ENCODE results near the gene PLGRKT.
A peak's percentile ranks its signal among the peaks of the same experiment; 100 is the strongest.
"Not testable (repeated sequence)": the region's sequence is repeated elsewhere in the genome, so short reads cannot be mapped to it uniquely, and the experiment has no call there.

Gene PLGRKT

DNA sequence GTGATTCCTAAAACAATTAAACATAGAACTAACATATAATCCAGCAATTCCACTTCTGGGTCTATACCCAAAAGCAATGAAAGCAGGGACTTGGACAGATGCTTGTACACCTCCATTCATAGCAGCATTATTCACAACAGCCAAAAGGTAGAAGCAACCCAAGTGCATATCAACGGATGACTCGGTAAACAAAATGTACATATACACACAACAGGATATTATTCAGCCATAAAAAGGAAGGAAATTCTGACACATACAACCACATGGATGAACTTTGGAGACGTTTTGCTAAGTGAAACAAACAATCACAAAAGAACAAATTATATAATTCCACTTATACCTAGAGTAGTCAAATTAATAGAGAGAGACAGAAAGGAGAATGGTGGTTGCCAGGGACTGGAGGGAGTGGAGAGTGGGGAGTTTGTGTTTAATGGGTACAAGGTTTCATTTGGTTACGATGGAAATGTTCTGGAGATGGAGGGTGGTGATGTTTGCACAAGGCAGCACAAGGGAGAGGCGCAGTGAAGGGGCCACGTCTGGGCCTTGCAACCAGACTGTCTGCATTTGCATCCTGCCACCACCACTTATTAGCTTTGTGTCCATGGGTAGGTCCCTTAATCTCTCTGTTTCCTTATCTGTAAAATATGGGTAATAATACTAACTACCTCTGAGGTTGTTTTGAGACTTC is 61.8 kb downstream of the PLGRKT start:
- no peak for DNase-seq (ENCODE audit: low read depth)

DNA sequence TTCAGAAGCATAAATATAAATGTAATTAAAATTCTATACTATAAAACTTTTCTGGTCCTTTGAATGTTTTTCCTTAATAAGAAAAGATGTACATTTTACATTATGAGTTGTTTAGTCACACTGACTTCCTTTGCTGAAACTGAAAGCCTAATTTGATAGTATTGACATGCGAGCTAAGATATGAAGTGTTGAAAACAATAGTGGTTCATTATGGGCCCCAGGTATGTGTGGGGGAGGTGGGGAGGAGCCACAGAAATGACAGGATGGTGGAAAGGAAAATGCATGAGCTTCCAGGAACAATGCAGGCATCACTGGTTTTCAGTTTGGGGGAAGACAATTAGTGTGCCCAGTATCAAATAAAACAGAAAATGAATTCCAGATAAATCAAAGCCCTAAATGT is 62.6 kb downstream of the PLGRKT start:
- no peak for DNase-seq (ENCODE audit: low read depth)

DNA sequence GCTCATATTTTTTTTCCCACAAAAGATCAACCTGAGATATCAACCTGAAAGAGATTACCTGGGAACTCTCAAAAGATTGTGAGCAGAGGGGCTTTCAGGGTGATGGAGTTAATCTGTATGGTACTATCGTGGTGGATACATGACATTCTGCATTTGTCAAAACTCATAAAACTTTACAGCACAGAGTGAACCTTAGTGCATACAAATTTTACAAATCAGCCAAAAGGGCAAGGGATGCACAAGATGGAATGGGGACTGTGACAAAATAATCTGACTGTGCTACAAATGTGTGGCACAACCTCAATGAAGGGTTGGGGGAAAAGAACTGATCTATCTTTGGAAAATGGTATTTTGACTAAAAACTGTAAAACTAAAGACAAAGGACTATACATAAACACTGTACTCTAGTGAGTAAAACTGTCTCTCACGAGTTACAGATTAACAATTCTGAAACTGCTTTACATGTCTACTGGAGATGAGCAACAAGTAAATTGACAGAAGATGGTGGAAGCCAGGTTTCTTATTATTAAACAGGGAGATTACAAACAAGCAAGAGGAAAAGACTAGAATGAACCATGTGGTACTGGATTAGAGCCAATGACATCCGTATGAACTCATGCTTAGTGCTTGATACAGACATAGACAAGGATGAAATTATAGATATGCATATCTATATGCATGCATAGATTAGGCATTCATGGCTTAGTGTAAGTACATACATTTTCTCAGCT is 73.3 kb downstream of the PLGRKT start:
- peak; percentile 69 for DNase-seq (ENCODE audit: low read depth)

DNA sequence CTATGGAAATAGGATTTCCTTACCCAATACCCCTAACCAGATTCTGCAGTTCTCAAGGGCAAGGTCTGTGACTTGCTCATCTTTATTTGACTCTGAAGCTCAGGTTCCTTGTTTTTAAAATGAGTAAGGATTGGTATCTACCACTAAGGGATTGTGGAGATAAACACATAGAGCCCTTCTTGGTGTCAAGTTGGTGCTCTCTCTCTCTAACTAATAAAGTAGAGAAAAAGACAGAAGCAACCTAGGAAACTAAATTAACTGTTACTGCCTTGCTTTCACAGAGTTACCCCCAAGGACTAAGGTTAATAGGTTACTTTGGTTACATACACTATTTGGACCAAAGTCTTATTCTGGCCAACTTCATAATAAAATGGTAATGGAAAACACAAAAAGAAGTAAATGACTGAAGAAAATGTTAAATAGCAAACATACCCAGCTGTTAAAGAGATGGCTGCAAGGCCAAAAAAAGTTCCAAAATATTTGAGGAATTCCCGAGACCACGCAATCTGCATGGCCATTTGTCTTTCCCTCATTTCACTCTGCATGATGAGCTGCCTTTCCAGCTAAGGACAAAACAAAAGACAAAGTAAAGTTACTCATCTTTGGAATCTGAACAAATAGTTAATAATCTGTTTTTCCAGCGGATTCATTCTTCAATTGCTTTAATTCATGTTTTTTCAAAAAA is 76.3 kb downstream of the PLGRKT start:
- DNase-seq (ENCODE audit: low read depth), result no peak

DNA sequence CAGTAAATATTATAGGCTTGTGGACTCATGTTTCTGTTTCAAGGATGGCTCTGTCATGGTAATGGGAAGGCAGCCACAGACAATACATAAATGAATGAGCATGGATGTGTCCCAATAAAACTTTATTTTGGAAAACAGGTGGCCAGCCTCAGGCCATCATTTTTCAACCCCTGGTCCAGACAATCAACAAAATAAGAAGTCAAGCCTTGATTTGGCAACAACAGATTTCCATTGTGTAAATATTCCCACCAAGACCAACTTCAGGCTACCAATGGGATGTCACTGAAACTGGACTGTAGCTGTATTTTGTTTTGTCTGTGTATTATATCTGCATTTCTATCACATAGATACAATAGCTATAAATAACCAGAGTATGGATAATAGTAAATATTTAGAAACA is 77.4 kb downstream of the PLGRKT start:
- DNase-seq (ENCODE audit: low read depth), result no peak

GRCh38 chr9:5357431-5358105 is 80.2 kb downstream of the PLGRKT start:
- DNase-seq (ENCODE audit: low read depth), result no peak

DNA sequence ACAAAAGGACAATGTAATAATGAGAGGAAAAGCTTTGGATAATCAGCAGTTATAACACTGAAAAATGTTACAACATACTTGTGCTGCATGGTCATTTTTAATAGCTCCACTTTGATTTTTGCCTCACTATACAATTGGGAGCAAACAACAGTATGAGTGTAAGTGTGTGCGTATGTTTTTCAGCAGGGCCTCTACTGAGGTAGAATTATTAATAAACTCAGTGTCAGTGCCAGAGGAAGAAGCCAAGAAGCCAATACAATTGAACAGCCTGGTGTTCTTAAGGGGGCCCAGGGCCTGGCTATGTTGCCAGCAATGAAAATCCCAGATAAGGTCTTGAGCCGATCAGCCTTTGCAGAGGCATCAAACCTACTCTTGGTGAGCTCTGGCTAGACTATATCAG is 81.9 kb downstream of the PLGRKT start:
- no peak for DNase-seq (ENCODE audit: low read depth)

GRCh38 chr9:5355226-5355625 is 82.5 kb downstream of the PLGRKT start:
- no peak for DNase-seq (ENCODE audit: low read depth)

DNA sequence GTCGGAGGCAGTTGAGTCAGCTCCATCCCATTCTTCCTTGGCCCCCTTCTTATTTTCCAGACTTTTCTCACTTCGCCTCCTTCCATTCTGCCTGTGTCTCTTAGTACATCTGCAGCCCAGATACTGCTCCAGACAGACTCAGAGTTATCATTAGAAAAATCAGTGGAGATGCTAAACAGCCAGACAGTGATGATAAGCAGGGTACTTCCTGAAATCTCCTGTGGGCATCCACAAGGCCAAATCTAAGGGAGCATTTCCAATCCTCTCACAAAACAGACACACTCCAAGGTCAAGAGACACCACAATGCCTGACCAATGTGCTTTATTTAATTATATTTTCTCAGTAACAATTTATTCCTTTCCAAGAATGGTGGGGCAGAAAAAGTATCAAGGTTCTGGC is 83.5 kb downstream of the PLGRKT start:
- DNase-seq (ENCODE audit: low read depth), result peak; percentile 82

DNA sequence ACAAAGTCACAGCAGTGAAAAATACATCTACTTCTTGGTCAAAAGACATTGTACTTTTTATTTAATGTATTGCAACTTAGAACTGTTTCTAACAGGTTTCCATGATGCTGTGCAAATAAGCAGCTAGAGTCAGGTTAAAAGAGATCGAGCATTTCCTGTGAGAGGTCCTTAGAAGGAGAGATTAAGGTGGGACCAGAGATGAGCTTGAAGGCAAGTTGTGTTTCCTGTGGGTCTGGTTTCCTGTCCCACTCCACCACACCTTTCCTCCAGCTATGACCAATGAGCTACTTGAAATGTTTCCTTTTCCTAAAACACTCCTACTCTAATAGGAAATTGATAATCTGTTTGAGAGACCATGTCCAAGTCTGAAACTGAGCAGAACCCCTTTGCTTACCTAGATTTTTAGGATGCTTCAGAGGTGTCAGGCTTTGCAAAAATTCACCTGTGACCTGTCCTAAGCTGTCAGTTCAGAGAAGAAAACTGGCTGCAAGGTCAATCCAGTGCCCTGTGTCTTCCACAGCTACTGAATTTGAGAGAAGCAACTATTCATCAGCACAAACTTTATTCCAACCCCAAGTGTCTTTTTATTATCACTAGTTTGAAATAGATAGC is 85.0 kb downstream of the PLGRKT start:
- no peak for DNase-seq (ENCODE audit: low read depth)

DNA sequence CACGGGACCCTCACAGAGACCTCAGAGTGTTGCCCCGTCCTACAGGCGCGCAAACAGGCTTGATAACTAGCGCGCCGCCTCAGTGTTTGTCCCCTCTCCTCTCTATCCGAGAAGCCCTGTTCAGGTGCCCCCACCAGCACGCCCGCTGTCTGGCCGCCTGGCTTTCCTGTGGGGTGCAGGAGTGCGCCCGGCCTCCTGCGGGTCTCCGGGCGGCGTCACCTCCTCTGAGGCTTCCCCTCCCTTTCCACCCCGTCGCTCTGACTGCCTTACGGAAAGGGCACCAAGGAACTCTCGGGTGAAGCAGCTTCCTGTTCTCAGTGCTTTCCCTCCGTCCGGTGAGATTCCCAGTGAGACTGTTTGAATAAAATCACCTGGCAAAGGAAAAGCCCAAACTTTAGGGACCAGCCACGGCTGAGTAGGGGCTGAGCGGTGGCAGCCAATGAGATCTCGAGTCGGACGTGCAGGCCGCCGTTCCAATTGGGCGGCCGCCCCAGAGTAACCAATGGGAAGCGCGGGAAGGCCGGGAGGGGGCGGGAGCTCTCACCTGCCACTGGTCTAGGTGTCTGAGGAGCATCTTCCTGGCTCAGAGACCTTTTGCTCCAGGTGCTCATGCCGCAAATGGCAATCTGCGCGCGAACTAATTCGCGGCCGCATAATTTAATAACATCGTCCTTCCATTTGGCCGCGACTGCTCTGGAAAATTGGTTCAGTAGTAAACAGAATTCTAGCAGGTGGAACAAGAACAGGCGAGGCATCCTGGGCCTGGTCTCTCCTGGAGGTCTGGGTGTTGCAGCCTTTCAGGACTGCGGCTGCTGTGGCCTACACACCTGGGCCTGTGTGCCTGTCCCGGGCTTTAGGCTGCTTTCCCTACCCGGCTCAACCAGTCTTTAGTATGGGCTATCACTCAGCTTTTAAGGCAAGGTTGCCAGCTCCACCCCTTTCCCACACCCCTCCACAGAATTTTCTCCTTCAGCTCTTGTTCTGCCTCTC is 98.4 kb downstream of the PLGRKT start, which contains the start of gene RLN1:
TSS of gene RLN1 (minus strand) at position 885 of the 990 bp plus-strand sequence. CDS start at position 755, 130 bp downstream.
- DNase-seq (ENCODE audit: low read depth), result not testable (repeated sequence)

DNA sequence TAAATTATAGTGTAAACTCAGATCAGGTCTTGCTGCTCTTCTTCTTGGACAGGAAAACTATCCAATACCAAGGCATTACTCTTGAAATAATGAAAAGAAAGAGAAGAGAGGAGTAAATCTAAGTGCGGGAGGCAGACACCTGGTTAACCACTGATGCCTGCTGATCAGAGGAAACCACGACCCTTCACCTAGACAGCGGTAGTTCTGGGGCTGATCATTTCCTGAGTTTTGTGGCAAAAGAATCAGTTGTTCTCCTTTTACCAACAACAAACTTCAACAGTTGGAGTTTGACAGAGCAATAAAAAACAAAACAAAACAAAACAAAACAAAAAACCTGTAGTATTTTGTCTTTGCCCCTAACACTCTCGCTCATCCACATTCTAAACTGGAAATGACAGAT is 101.0 kb downstream of the PLGRKT start:
- no peak for DNase-seq (ENCODE audit: low read depth)

DNA sequence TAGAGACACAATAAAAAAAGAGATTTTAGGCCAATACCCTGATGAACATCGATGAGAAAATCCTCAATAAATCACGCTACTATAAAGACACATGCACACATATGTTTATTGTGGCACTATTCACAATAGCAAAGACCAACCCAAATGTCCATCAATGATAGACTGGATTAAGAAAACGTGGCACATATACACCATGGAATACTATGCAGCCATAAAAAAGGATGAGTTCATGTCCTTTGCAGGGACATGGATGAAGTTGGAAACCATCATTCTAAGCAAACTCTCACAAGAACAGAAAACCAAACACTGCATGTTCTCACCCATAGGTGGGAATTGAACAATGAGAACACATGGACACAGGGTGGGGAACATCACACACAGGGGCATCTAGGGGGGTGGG is 106.4 kb downstream of the PLGRKT start:
- not testable (repeated sequence) for DNase-seq (ENCODE audit: low read depth)

DNA sequence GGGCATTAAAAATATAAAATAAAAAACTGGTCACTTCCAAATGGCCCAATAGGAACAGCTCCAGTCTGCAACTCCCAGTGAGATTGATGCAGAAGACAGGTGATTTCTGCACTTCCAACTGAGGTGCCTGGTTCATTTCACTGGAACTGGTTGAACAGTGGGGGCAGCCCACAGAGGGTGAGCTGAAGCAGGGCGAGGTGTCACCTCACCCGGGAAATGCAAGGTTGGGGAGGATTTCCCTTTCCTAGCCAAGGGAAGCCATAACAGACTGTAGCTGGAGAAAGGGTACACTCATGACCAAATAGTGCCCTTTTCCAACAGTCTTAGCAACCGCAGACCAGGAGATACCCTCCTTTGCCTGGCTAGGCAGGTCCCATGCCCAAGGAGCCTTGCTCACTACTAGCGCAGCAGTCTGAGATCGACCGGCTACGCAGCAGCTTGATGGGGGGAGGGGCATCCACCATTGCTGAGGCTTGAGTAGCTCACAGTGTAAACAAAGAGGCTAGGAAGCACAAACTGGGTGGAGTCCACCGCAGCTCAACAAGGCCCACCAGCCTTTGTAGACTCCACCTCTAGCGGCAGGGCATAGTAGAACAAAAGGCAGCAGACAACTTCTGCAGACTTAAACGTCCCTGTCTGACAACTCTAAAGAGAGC is 110.7 kb downstream of the PLGRKT start:
- peak; percentile 44 for DNase-seq (ENCODE audit: low read depth)

- DNase-seq (ENCODE audit: low read depth), result no peak
Observed at GRCh38 chr9:5326187-5326586, 111.5 kb downstream of the PLGRKT start.

GRCh38 chr9:5321601-5322000 is 116.1 kb downstream of the PLGRKT start:
- DNase-seq (ENCODE audit: low read depth), result peak; percentile 18

DNA sequence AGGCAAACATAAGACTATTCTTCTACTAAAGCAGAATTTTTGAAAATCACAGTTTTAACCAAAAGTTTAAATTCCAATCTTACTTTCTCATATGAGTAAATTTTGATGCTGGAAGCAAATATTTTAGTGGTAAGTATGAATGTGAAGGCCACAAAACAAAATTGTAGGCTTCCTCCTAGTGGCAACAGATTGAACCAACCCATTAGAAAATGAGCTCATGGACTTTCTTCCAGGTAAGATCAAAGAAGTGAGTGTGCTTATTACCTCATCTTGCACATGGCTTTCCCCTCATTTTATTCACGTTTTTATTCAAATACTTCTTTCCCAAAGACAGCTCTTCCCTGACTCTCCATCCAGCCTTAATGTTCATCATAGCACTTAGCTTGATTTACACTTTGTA is 116.7 kb downstream of the PLGRKT start:
- DNase-seq (ENCODE audit: low read depth), result no peak

GRCh38 chr9:5316406-5316805 is 121.3 kb downstream of the PLGRKT start:
- not testable (repeated sequence) for DNase-seq (ENCODE audit: low read depth)

DNA sequence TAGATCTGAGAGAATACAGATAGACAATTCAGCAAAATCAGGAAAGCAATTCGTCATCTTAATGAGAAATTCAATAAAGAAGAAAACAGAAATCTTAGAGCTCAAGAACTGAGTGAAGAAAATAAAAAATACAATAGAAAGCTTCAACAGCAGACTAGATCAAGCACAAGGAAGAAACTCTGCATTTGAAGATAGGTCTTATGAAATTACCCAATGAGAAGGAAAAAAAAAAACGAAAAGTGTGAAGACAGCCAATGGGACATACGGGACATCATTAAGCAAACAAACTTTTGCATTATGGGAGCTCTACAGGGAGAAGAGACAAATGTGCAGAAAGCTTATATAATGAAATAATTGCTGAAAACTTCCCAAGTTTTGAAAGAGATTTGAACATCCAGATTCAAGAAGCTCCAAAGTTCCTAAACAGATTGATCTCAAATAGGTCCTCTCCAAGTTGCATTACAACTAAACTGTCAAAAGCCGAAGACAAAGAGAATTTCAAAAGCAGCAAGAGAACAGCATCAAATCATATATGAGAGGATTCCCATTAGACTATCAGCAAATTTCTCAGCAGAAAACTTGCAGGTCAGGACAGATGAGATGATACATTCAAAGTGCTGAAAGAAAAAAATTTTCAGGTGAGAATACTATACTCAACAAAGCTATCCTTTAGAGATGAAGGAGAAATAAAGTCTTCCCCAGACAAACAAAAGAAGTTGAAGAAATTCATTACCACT is 122.4 kb downstream of the PLGRKT start:
- DNase-seq (ENCODE audit: low read depth), result no peak

DNA sequence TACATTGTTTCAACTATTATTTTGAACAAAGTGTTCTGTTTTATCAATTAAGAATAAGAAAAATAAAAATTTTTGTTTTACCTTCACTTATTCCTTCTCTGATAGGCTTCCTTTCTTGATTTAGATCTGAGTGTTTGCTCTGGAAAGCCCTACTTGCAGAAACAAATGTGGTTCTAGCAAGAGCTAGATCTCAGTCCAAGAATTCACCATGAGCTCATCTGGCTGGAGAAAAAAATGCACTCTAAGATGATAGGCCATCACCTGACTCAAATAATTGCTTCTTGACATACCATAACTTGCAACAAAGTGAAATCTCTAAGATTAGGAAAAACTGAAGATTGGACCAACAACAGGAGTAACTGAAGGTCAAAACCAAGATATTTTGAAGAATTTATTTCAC is 126.9 kb downstream of the PLGRKT start:
- peak; percentile 9 for DNase-seq (ENCODE audit: low read depth)
